Neutrophil (primary cell): ENCODE measurements around the gene SPAG16.

Experiments used
- H3K27ac ChIP-seq: fragments of 200-600 bp; sonication (generic); 2 replicates; pipeline ENCODE4 v1.5.1; 2016; ENCODE audit warnings: mild to moderate bottlenecking, moderate library complexity
- H3K27me3 ChIP-seq: fragments of 200-600 bp; sonication (generic); 2 replicates; pipeline ENCODE4 v1.6.0; 2016; ENCODE audit warnings: mild to moderate bottlenecking
- H3K36me3 ChIP-seq: fragments of 200-600 bp; sonication (generic); 2 replicates; pipeline ENCODE4 v1.5.1; 2017
- H3K4me1 ChIP-seq, 2 experiments: fragments of 200-600 bp in 1 of 2; sonication (generic) in 1 of 2; 1 replicate in 1 of 2; 2 replicates in 1 of 2; pipeline versions ENCODE4 v1.5.1 to v1.6.1; 2013 to 2016; ENCODE audit warnings: low read depth in 1 of 2, low read length in 1 of 2, mild to moderate bottlenecking in 1 of 2, moderate library complexity in 1 of 2; ENCODE audit not compliant: control insufficient read depth in 1 of 2, insufficient read depth in 1 of 2
- H3K4me3 ChIP-seq, 2 experiments: fragments of 200-600 bp in 1 of 2; sonication (generic) in 1 of 2; 1 replicate in 1 of 2; 2 replicates in 1 of 2; pipeline ENCODE4 v1.5.1; 2013 to 2016; ENCODE audit warnings: low read depth in 1 of 2, low read length in 1 of 2, mild to moderate bottlenecking in 1 of 2, moderate library complexity in 1 of 2
- H3K9me3 ChIP-seq: fragments of 200-600 bp; sonication (generic); 2 replicates; pipeline ENCODE4 v1.5.1; 2016
- CTCF ChIP-seq: fragments of 200-600 bp; sonication (generic); IDR thresholded peaks from 2 replicates; pipeline ENCODE4 v1.5.1; 2016; ENCODE audit warnings: antibody characterized with exemption

The SPAG16 gene

GRCh38 chr2:213285404-213285803, 1.1 kb downstream of the SPAG16 start:
- H3K4me3 ChIP-seq = no peak overlapping the region
- H3K27me3 ChIP-seq = peaks cover 19% of the 10 kb centered on the region
- H3K4me1 ChIP-seq = peaks cover 2 to 8% of the 10 kb centered on the region in 2 experiments
- H3K36me3 ChIP-seq = no peaks in the 10 kb centered on the region
- no peaks in the 10 kb centered on the region for H3K9me3 ChIP-seq
- no peak for TF ChIP-seq CTCF
- no peak overlapping the region for H3K27ac ChIP-seq

GRCh38 chr2:213286161-213286560, 1.9 kb downstream of the SPAG16 start:
- H3K4me1 ChIP-seq = peaks cover 2 to 8% of the 10 kb centered on the region in 2 experiments
- H3K27ac ChIP-seq = no peak overlapping the region
- peaks cover 19% of the 10 kb centered on the region for H3K27me3 ChIP-seq
- no peaks in the 10 kb centered on the region for H3K36me3 ChIP-seq
- TF ChIP-seq CTCF = no peak
- H3K9me3 ChIP-seq = no peaks in the 10 kb centered on the region
- H3K4me3 ChIP-seq = no peak overlapping the region

- Histone ChIP-seq H3K36me3 (no peaks in the 10 kb centered on the region), H3K9me3 (no peaks in the 10 kb centered on the region), H3K4me3 (no peak overlapping the region), H3K27ac (no peak overlapping the region), H3K4me1 (peaks cover under 1 to 4% of the 10 kb centered on the region in 2 experiments), H3K27me3 (peaks cover 12% of the 10 kb centered on the region)
- no peak for TF ChIP-seq CTCF
Observed at GRCh38 chr2:213288913-213289700, 4.8 kb downstream of the SPAG16 start.

GRCh38 chr2:213290501-213290900, 6.2 kb downstream of the SPAG16 start:
- Histone ChIP-seq H3K27ac (no peak overlapping the region), H3K36me3 (no peaks in the 10 kb centered on the region), H3K9me3 (no peaks in the 10 kb centered on the region), H3K4me3 (no peak overlapping the region), H3K4me1 (no peaks in the 10 kb centered on the region), H3K27me3 (no peaks in the 10 kb centered on the region)
- no peak for TF ChIP-seq CTCF

DNA sequence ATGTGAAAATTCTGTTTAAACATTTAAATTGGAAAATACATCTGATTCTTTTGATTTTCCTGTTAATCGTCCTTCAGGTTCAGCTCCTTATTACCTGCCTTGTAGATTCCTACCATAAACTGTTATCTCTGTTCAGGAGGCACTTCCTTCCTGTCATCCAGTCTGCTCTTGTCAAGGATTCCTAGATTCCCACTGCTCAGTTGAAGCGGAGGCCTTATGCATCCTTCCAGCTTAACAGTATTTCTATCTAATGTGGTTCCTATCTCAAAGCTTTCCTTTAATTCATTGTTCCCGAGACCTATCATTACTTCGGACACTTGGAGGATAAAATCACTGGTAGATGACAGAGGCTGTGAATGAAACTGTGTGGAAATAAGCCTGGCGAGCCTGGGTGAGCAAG, 12.0 kb downstream of the SPAG16 start:
- H3K9me3 ChIP-seq = no peaks in the 10 kb centered on the region
- H3K4me3 ChIP-seq = no peak overlapping the region
- no peaks in the 10 kb centered on the region for H3K36me3 ChIP-seq
- no peaks in the 10 kb centered on the region for H3K27me3 ChIP-seq
- no peak for TF ChIP-seq CTCF
- H3K4me1 ChIP-seq = no peaks in the 10 kb centered on the region
- H3K27ac ChIP-seq = no peak overlapping the region
